Muscle layer of duodenum (tissue), 2 donors: Measurements from ENCODE around the gene PICALM.

Experiments used
- H3K27ac ChIP-seq: one replicate; pipeline ENCODE4 v1.7.0; 2013; ENCODE audit warnings: mild to moderate bottlenecking, low read length
- H3K27me3 ChIP-seq: one replicate; pipeline ENCODE4 v1.7.0; 2013; ENCODE audit warnings: low read depth, mild to moderate bottlenecking, control low read depth, low read length
- H3K36me3 ChIP-seq, 2 donors: one replicate each; pipeline ENCODE4 v1.7.0; 2013; ENCODE audit warnings: low read length in 2 of 2, control low read depth in 1 of 2, mild to moderate bottlenecking in 1 of 2; ENCODE audit not compliant: insufficient read depth in 2 of 2, control insufficient read depth in 1 of 2
- H3K4me1 ChIP-seq, 2 donors: one replicate each; pipeline ENCODE4 v1.7.0; 2013; ENCODE audit warnings: low read length in 2 of 2, mild to moderate bottlenecking in 2 of 2, control low read depth in 1 of 2, moderate library complexity in 1 of 2; ENCODE audit not compliant: insufficient read depth in 2 of 2, control insufficient read depth in 1 of 2
- H3K4me3 ChIP-seq, 2 donors: one replicate each; pipeline ENCODE4 v1.7.0; 2013; ENCODE audit warnings: low read length in 2 of 2, low read depth in 1 of 2, mild to moderate bottlenecking in 1 of 2
- H3K9me3 ChIP-seq, 2 donors: one replicate each; pipeline ENCODE4 v1.7.0; 2013; ENCODE audit warnings: low read length in 2 of 2, control low read depth in 1 of 2, mild to moderate bottlenecking in 1 of 2; ENCODE audit not compliant: control insufficient read depth in 1 of 2
- donor health status: healthy.

PICALM gene

GRCh38 chr11:85950317-85951048 is 118.4 kb downstream of the PICALM start:
- no peaks in the 10 kb centered on the region for H3K27me3 ChIP-seq
- H3K9me3 ChIP-seq = no peaks in the 10 kb centered on the region
- no peak overlapping the region for H3K4me3 ChIP-seq
- no peak overlapping the region for H3K27ac ChIP-seq
- H3K4me1 ChIP-seq = peaks cover 17 to 30% of the 10 kb centered on the region in 2 donors
- H3K36me3 ChIP-seq = peaks cover 3 to 13% of the 10 kb centered on the region in 2 donors

GRCh38 chr11:85949798-85950197 is 119.1 kb downstream of the PICALM start:
- Histone ChIP-seq H3K27me3 (no peaks in the 10 kb centered on the region), H3K36me3 (peaks cover 3 to 8% of the 10 kb centered on the region in 2 donors), H3K27ac (no peak overlapping the region), H3K4me1 (peaks cover 13 to 23% of the 10 kb centered on the region in 2 donors), H3K9me3 (no peaks in the 10 kb centered on the region), H3K4me3 (no peak overlapping the region)

GRCh38 chr11:85948884-85949283 is 120.0 kb downstream of the PICALM start:
- Histone ChIP-seq H3K9me3 (no peaks in the 10 kb centered on the region), H3K27me3 (no peaks in the 10 kb centered on the region), H3K36me3 (peaks cover 0 to 5% of the 10 kb centered on the region in 2 donors), H3K27ac (no peak overlapping the region), H3K4me1 (peaks cover 13 to 19% of the 10 kb centered on the region in 2 donors), H3K4me3 (no peak overlapping the region)

- Histone ChIP-seq H3K36me3 (no peaks in the 10 kb centered on the region), H3K27me3 (no peaks in the 10 kb centered on the region), H3K9me3 (no peaks in the 10 kb centered on the region), H3K4me1 (peaks cover 13 to 19% of the 10 kb centered on the region in 2 donors), H3K4me3 (no peak overlapping the region), H3K27ac (peak overlapping the region; percentile 71)
These were observed 121.2 kb downstream of the PICALM start for GRCh38 chr11:85947431-85948272.

- Histone ChIP-seq H3K27ac (no peak overlapping the region), H3K36me3 (no peaks in the 10 kb centered on the region), H3K27me3 (no peaks in the 10 kb centered on the region), H3K4me1 (peaks cover 13 to 19% of the 10 kb centered on the region in 2 donors), H3K4me3 (no peak overlapping the region), H3K9me3 (no peaks in the 10 kb centered on the region)
These were observed 122.7 kb downstream of the PICALM start for GRCh38 chr11:85946221-85946620.

- no peak overlapping the region for H3K27ac ChIP-seq
- H3K27me3 ChIP-seq = no peaks in the 10 kb centered on the region
- no peak overlapping the region for H3K4me3 ChIP-seq
- no peaks in the 10 kb centered on the region for H3K36me3 ChIP-seq
- no peaks in the 10 kb centered on the region for H3K9me3 ChIP-seq
- peaks cover 13 to 19% of the 10 kb centered on the region in 2 donors for H3K4me1 ChIP-seq
These were observed 123.1 kb downstream of the PICALM start for GRCh38 chr11:85945788-85946187.

- Histone ChIP-seq H3K27ac (no peak overlapping the region), H3K4me1 (peaks cover 13 to 19% of the 10 kb centered on the region in 2 donors), H3K9me3 (no peaks in the 10 kb centered on the region), H3K36me3 (no peaks in the 10 kb centered on the region), H3K27me3 (no peaks in the 10 kb centered on the region), H3K4me3 (no peak overlapping the region)
These were observed 123.6 kb downstream of the PICALM start for GRCh38 chr11:85945296-85945695.

- Histone ChIP-seq H3K27ac (no peak overlapping the region), H3K36me3 (no peaks in the 10 kb centered on the region), H3K9me3 (no peaks in the 10 kb centered on the region), H3K27me3 (no peaks in the 10 kb centered on the region), H3K4me3 (no peak overlapping the region), H3K4me1 (peaks cover 2 to 7% of the 10 kb centered on the region in 2 donors)
These were observed 127.4 kb downstream of the PICALM start for GRCh38 chr11:85941380-85941973.

- H3K4me1 ChIP-seq = no peaks in the 10 kb centered on the region
- H3K4me3 ChIP-seq = no peak overlapping the region
- H3K9me3 ChIP-seq = no peaks in the 10 kb centered on the region
- no peaks in the 10 kb centered on the region for H3K27me3 ChIP-seq
- H3K27ac ChIP-seq = no peak overlapping the region
- no peaks in the 10 kb centered on the region for H3K36me3 ChIP-seq
These were observed 129.5 kb downstream of the PICALM start for GRCh38 chr11:85939099-85940015.

GRCh38 chr11:85937835-85938234 is 131.0 kb downstream of the PICALM start:
- no peaks in the 10 kb centered on the region for H3K27me3 ChIP-seq
- H3K4me1 ChIP-seq = no peaks in the 10 kb centered on the region
- no peak overlapping the region for H3K4me3 ChIP-seq
- H3K9me3 ChIP-seq = no peaks in the 10 kb centered on the region
- H3K36me3 ChIP-seq = no peaks in the 10 kb centered on the region
- no peak overlapping the region for H3K27ac ChIP-seq
